OCI-LY3 (cell line): Measurements from ENCODE around the gene PEAK1.

Experiments
- CTCF ChIP-seq: fragments of 200-600, 300-600 bp; sonication (generic); IDR thresholded peaks from 2 replicates; pipeline ENCODE4 v1.5.1; 2014; ENCODE audit warnings: antibody characterized with exemption, low read length, low read depth
- EZH2phosphoT487 ChIP-seq: fragments of 200-600 bp; shearing (Covaris generic); IDR thresholded peaks from 2 replicates; pipeline ENCODE4 v1.6.1; 2018; ENCODE audit warnings: antibody characterized with exemption, mixed run types, low read depth

GRCh38 chr15:77075528-77075927 lies 344.4 kb downstream of the PEAK1 start:
- TF ChIP-seq CTCF (no peak), EZH2phosphoT487 (no peak)
